ENCODE data around the gene RPL18A. TPM values are rescaled to one million over a fixed set of nuclear protein-coding genes. Genes with fewer than 3 reads are reported as not detected.

RPL18A gene
- polyA plus RNA-seq, 2 of the 4 experiments (the other 2 are of a cell fraction) = 696 to 1,807 TPM

GRCh38 chr19:17846146-17846545 is 13.6 kb upstream of the RPL18A start (continued):
- TF ChIP-seq, protein P1, sequence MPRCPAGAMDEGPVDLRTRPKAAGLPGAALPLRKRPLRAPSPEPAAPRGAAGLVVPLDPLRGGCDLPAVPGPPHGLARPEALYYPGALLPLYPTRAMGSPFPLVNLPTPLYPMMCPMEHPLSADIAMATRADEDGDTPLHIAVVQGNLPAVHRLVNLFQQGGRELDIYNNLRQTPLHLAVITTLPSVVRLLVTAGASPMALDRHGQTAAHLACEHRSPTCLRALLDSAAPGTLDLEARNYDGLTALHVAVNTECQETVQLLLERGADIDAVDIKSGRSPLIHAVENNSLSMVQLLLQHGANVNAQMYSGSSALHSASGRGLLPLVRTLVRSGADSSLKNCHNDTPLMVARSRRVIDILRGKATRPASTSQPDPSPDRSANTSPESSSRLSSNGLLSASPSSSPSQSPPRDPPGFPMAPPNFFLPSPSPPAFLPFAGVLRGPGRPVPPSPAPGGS (IDR thresholded peaks at IDR 0.05) = no peak
- TF ChIP-seq MAFK (IDR thresholded peaks at IDR 0.05; ENCODE audit: partially characterized antibody) = no peak
- TF ChIP-seq TFCP2L1 (CRISPR knock-in tag; IDR thresholded peaks at IDR 0.05) = no peak
- no peak for TF ChIP-seq EP300 (IDR thresholded peaks at IDR 0.05)
- no peak for TF ChIP-seq E2F6 (IDR thresholded peaks at IDR 0.05; ENCODE audit: borderline replicate concordance, low read depth)
- TF ChIP-seq CBX2 (IDR thresholded peaks at IDR 0.05; ENCODE audit: borderline replicate concordance, low read depth) = no peak
- no peak for TF ChIP-seq PHF8 (IDR thresholded peaks at IDR 0.05; ENCODE audit: borderline replicate concordance, low read depth)
- no peak for TF ChIP-seq HES2 (IDR thresholded peaks at IDR 0.05)
- no peak for TF ChIP-seq RFX5 (IDR thresholded peaks at IDR 0.05)
- no peak for TF ChIP-seq RAD21 (conservative IDR thresholded peaks at IDR 0.05 in 1 of 2, IDR thresholded peaks at IDR 0.05 in 1 of 2)

DNA sequence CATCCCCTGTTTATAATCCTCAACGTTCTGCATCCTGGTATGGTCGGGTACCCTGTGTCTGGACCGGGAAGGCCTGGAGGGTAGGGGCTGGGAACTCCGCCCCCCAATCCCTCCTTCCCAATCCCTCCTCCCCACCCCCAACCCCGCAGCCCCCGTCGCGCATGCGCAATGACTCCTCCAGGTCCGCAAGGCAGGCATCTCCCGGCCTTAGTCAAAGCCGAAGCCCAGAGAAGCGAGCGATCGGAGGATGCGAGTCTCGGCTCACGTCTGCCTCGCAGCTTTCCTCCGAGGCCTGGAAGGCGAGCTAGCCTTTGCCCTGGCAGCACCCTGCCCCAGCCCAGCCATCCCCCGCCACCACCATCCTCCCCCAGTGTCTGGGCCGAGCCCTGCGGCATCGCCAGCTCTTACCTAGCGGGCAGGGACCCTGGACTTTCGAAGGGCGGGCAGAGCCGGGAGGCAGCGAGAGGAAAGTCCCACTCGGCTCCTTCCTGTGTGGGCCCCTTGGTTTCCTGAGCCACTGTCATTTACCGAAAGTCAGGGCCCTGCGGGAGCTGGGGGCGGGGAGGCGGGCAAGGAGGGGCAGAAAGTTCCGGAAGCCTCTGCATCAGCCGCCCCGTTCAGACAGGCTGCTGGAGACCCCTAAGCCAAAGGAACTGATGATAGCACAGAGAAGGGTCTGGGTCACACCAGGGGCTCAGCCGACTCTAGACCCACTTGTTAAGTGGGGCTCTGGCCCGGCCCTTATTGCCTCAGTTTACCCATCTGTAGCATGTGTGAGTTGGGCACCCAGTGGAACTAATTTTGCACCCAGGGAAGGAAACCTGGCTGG is 12.0 kb upstream of the RPL18A start, which contains the start of gene JAK3:
JAK3 (minus strand) TSS at position 445 of the 829 bp plus-strand sequence. CDS start 3,565 bp downstream, outside the sequence.
- no peak within 1 kb of the TSS for H3K4me3 ChIP-seq
- H3K4me1 ChIP-seq = peaks cover 3% of the 10 kb centered on the region
- 82% methylated on average over 13 of the region's 40 CpGs for WGBS (ENCODE audit: missing lambda C conversion rate)
- FAIRE-seq = no peak
- DNase-seq (ENCODE audit: low read depth in 1 of 2, low spot score in 1 of 2) = no peak
- POLR2A ChIA-PET = no interaction called here
- TF ChIP-seq KDM5A (IDR thresholded peaks at IDR 0.05) (no peak), NR3C1 (IDR thresholded peaks at IDR 0.05) (no peak), E2F6 (IDR thresholded peaks at IDR 0.05; ENCODE audit: borderline replicate concordance, low read depth) (no peak), FOSL2 (IDR thresholded peaks at IDR 0.05) (no peak), FOSL2 (CRISPR knock-in tag; IDR thresholded peaks at IDR 0.05) (no peak), CHD2 (IDR thresholded peaks at IDR 0.05; ENCODE audit: low read length, partially characterized antibody) (no peak), NFE2L2 (conservative IDR thresholded peaks at IDR 0.05; ENCODE audit: low read length) (no peak), JUNB (IDR thresholded peaks at IDR 0.05) (no peak), HEYL (CRISPR knock-in tag; IDR thresholded peaks at IDR 0.05) (no peak), ESRRA (IDR thresholded peaks at IDR 0.05; ENCODE audit: borderline replicate concordance, low read length) (no peak), HES2 (IDR thresholded peaks at IDR 0.05) (no peak), EHF (CRISPR knock-in tag; IDR thresholded peaks at IDR 0.05) (no peak)
- H3K4me2 ChIP-seq = no peak within 1 kb of the TSS
- CTCF ChIA-PET = interaction anchor here (1.0 kb wide), 1 partner anchor 8 kb away, joined by 3 read pairs; no protein-coding TSS in a partner anchor
- no peaks in the 10 kb centered on the region for H3K9me3 ChIP-seq
- no peak within 1 kb of the TSS for H3K27ac ChIP-seq
- ATAC-seq = no peak

GRCh38 chr19:17848595-17849292 is 11.0 kb upstream of the RPL18A start:
- Histone ChIP-seq H3K4me2 (no peak overlapping the region), H3K4me1 (no peaks in the 10 kb centered on the region), H3K9me3 (no peaks in the 10 kb centered on the region), H3K27ac (no peak overlapping the region), H3K4me3 (no peak overlapping the region)
- CTCF ChIA-PET = interaction anchor here (0.8 to 1.5 kb wide), 5 partner anchors 11 to 84 kb away, joined by 3 read pairs; partner anchors contain the start of gene RPL18A
- WGBS (ENCODE audit: missing lambda C conversion rate) = 86% methylated on average over 12 of the region's 14 CpGs
- ATAC-seq (no peak), DNase-seq (ENCODE audit: low read depth in 1 of 2, low spot score in 1 of 2) (no peak), FAIRE-seq (no peak)
- TF ChIP-seq RNF2 (IDR thresholded peaks at IDR 0.05; ENCODE audit: borderline replicate concordance, low read depth) = no peak
- no peak for TF ChIP-seq ZNF302 (CRISPR knock-in tag; IDR thresholded peaks at IDR 0.05)
- TF ChIP-seq, protein P2, sequence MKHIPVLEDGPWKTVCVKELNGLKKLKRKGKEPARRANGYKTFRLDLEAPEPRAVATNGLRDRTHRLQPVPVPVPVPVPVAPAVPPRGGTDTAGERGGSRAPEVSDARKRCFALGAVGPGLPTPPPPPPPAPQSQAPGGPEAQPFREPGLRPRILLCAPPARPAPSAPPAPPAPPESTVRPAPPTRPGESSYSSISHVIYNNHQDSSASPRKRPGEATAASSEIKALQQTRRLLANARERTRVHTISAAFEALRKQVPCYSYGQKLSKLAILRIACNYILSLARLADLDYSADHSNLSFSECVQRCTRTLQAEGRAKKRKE (CRISPR knock-in tag; IDR thresholded peaks at IDR 0.05; ENCODE audit: low read depth) = no peak
- TF ChIP-seq NFE2L2 (conservative IDR thresholded peaks at IDR 0.05; ENCODE audit: low read length) = no peak
- TF ChIP-seq HEYL (CRISPR knock-in tag; IDR thresholded peaks at IDR 0.05) = no peak
- no peak for TF ChIP-seq NR3C1 (IDR thresholded peaks at IDR 0.05)
- no peak for TF ChIP-seq RAD21 (conservative IDR thresholded peaks at IDR 0.05 in 1 of 2, IDR thresholded peaks at IDR 0.05 in 1 of 2)
- no peak for TF ChIP-seq HES2 (IDR thresholded peaks at IDR 0.05)
- no peak for TF ChIP-seq RARB (CRISPR knock-in tag; IDR thresholded peaks at IDR 0.05)
- no peak for TF ChIP-seq SREBF2 (IDR thresholded peaks at IDR 0.05)
- POLR2A ChIA-PET = no interaction called here
